Loucy (cell line): ENCODE data around the gene NCOA7.
"Not testable (repeated sequence)": the region's sequence is repeated elsewhere in the genome, so short reads cannot be mapped to it uniquely, and the experiment has no call there.

Experiments used
- H2AFZ ChIP-seq: fragments of 200-600 bp; sonication (generic); 2 replicates; pipeline ENCODE4 v1.6.0; 2016; ENCODE audit warnings: antibody characterized with exemption, mild to moderate bottlenecking, low read length, moderate library complexity
- H3F3A ChIP-seq: fragments of 200-600 bp; 2 replicates; pipeline ENCODE4 v1.6.0; 2016; ENCODE audit warnings: antibody characterized with exemption, low read depth, mild to moderate bottlenecking
- H3K27me3 ChIP-seq: fragments of 200-600 bp; sonication (generic); 2 replicates; pipeline ENCODE4 v1.6.1; 2014; ENCODE audit warnings: low read length, mild to moderate bottlenecking; ENCODE audit not compliant: insufficient read depth, poor library complexity, severe bottlenecking
- H3K36me3 ChIP-seq: fragments of 200-600 bp; sonication (generic); 2 replicates; pipeline ENCODE4 v1.6.1; 2016; ENCODE audit warnings: low read length; ENCODE audit not compliant: insufficient read depth
- H3K4me1 ChIP-seq: fragments of 200-600 bp; sonication (generic); 2 replicates; pipeline ENCODE4 v1.5.1; 2014; ENCODE audit warnings: low read length, mild to moderate bottlenecking; ENCODE audit not compliant: insufficient read depth, poor library complexity, severe bottlenecking
- H3K4me2 ChIP-seq: fragments of 200-600 bp; sonication (generic); 2 replicates; pipeline ENCODE4 v1.6.0; 2014; ENCODE audit warnings: antibody characterized with exemption, low read length, low read depth, mild to moderate bottlenecking; ENCODE audit not compliant: poor library complexity, severe bottlenecking
- H3K4me3 ChIP-seq: fragments of 200-600 bp; sonication (generic); 2 replicates; pipeline ENCODE4 v1.5.1; 2014; ENCODE audit warnings: low read length, mild to moderate bottlenecking, mixed read lengths; ENCODE audit not compliant: poor library complexity, severe bottlenecking
- H3K79me2 ChIP-seq: fragments of 200-600 bp; sonication (generic); 2 replicates; pipeline ENCODE4 v1.6.1; 2014; ENCODE audit warnings: low read length; ENCODE audit not compliant: insufficient read depth
- H3K9ac ChIP-seq: fragments of 200-600 bp; sonication (generic); 2 replicates; pipeline ENCODE4 v1.6.0; 2014; ENCODE audit warnings: mild to moderate bottlenecking, low read depth, low read length, moderate library complexity; ENCODE audit not compliant: poor library complexity, severe bottlenecking
- H3K9me2 ChIP-seq: fragments of 200-600 bp; sonication (generic); replicated peaks from 2 replicates; pipeline ENCODE4 v1.6.1; 2016; ENCODE audit warnings: low read depth, low read length, mixed read lengths
- H3K9me3 ChIP-seq: fragments of 200-600 bp; sonication (generic); 2 replicates; pipeline ENCODE4 v1.6.1; 2014; ENCODE audit warnings: mild to moderate bottlenecking, antibody characterized with exemption, low read length, low read depth; ENCODE audit not compliant: insufficient read depth
- H4K20me1 ChIP-seq: fragments of 200-600 bp; sonication (generic); 2 replicates; pipeline ENCODE4 v1.6.0; 2014; ENCODE audit warnings: antibody characterized with exemption, low read length, mild to moderate bottlenecking; ENCODE audit not compliant: insufficient read depth, poor library complexity, severe bottlenecking
- CTCF ChIP-seq: fragments of 200-600 bp; sonication (generic); conservative IDR thresholded peaks from 2 replicates; pipeline ENCODE4 v1.5.1; 2014; ENCODE audit warnings: mild to moderate bottlenecking, antibody characterized with exemption, low read length
- EZH2phosphoT487 ChIP-seq: fragments of 200-600 bp; IDR thresholded peaks from 2 replicates; pipeline ENCODE4 v1.6.1; 2018; ENCODE audit warnings: antibody characterized with exemption, mild to moderate bottlenecking, moderate library complexity, borderline replicate concordance

Gene NCOA7

GRCh38 chr6:125844989-125845388 is 54.2 kb downstream of the NCOA7 start:
- 0 out of 2 replicates have a peak, but pooled peaks cover 5% of the 10 kb centered on the region for H3F3A ChIP-seq
- H3K9me2 ChIP-seq, result no peaks in the 10 kb centered on the region
- peaks cover 46% of the 10 kb centered on the region for H3K79me2 ChIP-seq
- TF ChIP-seq EZH2phosphoT487, result no peak
- no peak for TF ChIP-seq CTCF
- H3K27me3 ChIP-seq, result no peaks in the 10 kb centered on the region
- peaks cover 13% of the 10 kb centered on the region for H3K4me1 ChIP-seq
- no peak overlapping the region for H3K4me3 ChIP-seq
- H3K9me3 ChIP-seq, result no peaks in the 10 kb centered on the region
- H3K9ac ChIP-seq, result no peak overlapping the region
- H3K36me3 ChIP-seq, result no peaks in the 10 kb centered on the region
- H2AFZ ChIP-seq, result no peak overlapping the region
- H4K20me1 ChIP-seq, result no peaks in the 10 kb centered on the region
- no peak overlapping the region for H3K4me2 ChIP-seq

GRCh38 chr6:125846292-125847024 is 55.7 kb downstream of the NCOA7 start:
- no peak overlapping the region for H3K9ac ChIP-seq
- H3K36me3 ChIP-seq, result no peaks in the 10 kb centered on the region
- no peak overlapping the region for H2AFZ ChIP-seq
- no peak overlapping the region for H3K4me3 ChIP-seq
- TF ChIP-seq CTCF (no peak), EZH2phosphoT487 (no peak)
- H3K4me1 ChIP-seq, result peaks cover 13% of the 10 kb centered on the region
- H3K79me2 ChIP-seq, result peaks cover 51% of the 10 kb centered on the region
- H3F3A ChIP-seq, result 0 out of 2 replicates have a peak, but pooled peaks cover 5% of the 10 kb centered on the region
- no peaks in the 10 kb centered on the region for H3K27me3 ChIP-seq
- no peaks in the 10 kb centered on the region for H3K9me2 ChIP-seq
- no peaks in the 10 kb centered on the region for H4K20me1 ChIP-seq
- H3K4me2 ChIP-seq, result no peak overlapping the region
- H3K9me3 ChIP-seq, result no peaks in the 10 kb centered on the region

GRCh38 chr6:125848286-125848685 is 57.5 kb downstream of the NCOA7 start:
- H4K20me1 ChIP-seq, H3K9me3 ChIP-seq, H3K9me2 ChIP-seq, H3K36me3 ChIP-seq, H3K9ac ChIP-seq, H3K4me3 ChIP-seq, H2AFZ ChIP-seq, H3F3A ChIP-seq, H3K4me2 ChIP-seq, H3K27me3 ChIP-seq: not testable (repeated sequence)
- Histone ChIP-seq H3K79me2 (peaks cover 51% of the 10 kb centered on the region), H3K4me1 (peaks cover 12% of the 10 kb centered on the region)

- 0 out of 2 replicates have a peak, but pooled peaks cover 5% of the 10 kb centered on the region for H3F3A ChIP-seq
- peaks cover 40% of the 10 kb centered on the region for H3K79me2 ChIP-seq
- H3K27me3 ChIP-seq, result no peaks in the 10 kb centered on the region
- TF ChIP-seq EZH2phosphoT487 (no peak), CTCF (no peak)
- H3K4me3 ChIP-seq, result no peak overlapping the region
- no peak overlapping the region for H3K4me2 ChIP-seq
- no peaks in the 10 kb centered on the region for H3K9me2 ChIP-seq
- no peak overlapping the region for H3K9ac ChIP-seq
- H4K20me1 ChIP-seq, result no peaks in the 10 kb centered on the region
- H3K36me3 ChIP-seq, result no peaks in the 10 kb centered on the region
- no peak overlapping the region for H2AFZ ChIP-seq
- no peaks in the 10 kb centered on the region for H3K9me3 ChIP-seq
- no peaks in the 10 kb centered on the region for H3K4me1 ChIP-seq
Observed at GRCh38 chr6:125850361-125850760, 59.6 kb downstream of the NCOA7 start.
